Ascending aorta (tissue), 2 donors: Measurements from ENCODE around the gene RASA3. TPM values are rescaled to one million over a fixed set of nuclear protein-coding genes. Genes with fewer than 3 reads are reported as not detected.
"Not testable (repeated sequence)": the region's sequence is repeated elsewhere in the genome, so short reads cannot be mapped to it uniquely, and the experiment has no call there.

Experiments used
- DNase-seq, 2 donors: peaks; one replicate each; pipeline ENCODE4 v3.0.0-alpha.2; 2019; ENCODE audit warnings: low spot score in 2 of 2
- H3K27ac ChIP-seq, 2 donors: fragments of 200-600 bp; sonication (generic); one replicate each; pipeline ENCODE4 v1.5.1; 2016 to 2017; ENCODE audit warnings: mild to moderate bottlenecking in 1 of 2
- H3K27me3 ChIP-seq: fragments of 200-600 bp; sonication (generic); one replicate; pipeline ENCODE4 v1.5.1; 2017
- H3K36me3 ChIP-seq, 2 donors: fragments of 200-600 bp; sonication (generic); one replicate each; pipeline ENCODE4 v1.5.1; 2016
- H3K4me1 ChIP-seq, 2 donors: fragments of 200-600 bp; sonication (generic); one replicate each; pipeline ENCODE4 v1.5.1; 2016 to 2017; ENCODE audit warnings: mild to moderate bottlenecking in 1 of 2
- H3K4me3 ChIP-seq, 2 donors: fragments of 200-600 bp; sonication (generic); one replicate each; pipeline ENCODE4 v1.5.1; 2016 to 2017; ENCODE audit warnings: mild to moderate bottlenecking in 1 of 2
- H3K9me3 ChIP-seq, 2 donors: fragments of 200-600 bp; sonication (generic); one replicate each; pipeline ENCODE4 v1.5.1; 2016
- CTCF ChIP-seq, 3 experiments: fragments of 200-600 bp in 2 of 3; fragments of 450-650 bp in 1 of 3; sonication (generic) in 2 of 3; IDR thresholded peaks; one replicate each; pipeline ENCODE4 v1.5.1; 2016 to 2019; ENCODE audit warnings: antibody characterized with exemption in 3 of 3, mild to moderate bottlenecking in 1 of 3, moderate library complexity in 1 of 3
- intact Hi-C: fragments of 100-400 bp; cut with DNase I; formaldehyde crosslinking; loops from one replicate; pipeline ENCODE4 v1.15.1; 2023
- total RNA-seq: library from RNA; depleted of rRNA; stranded (reverse); fragments of >200 nt; gene quantifications from one replicate; pipeline ENCODE4 v1.1.0, GENCODE V29; 2016

RASA3 gene
- total RNA-seq, 1 donor from 2014 or later, result 30.7 TPM

DNA sequence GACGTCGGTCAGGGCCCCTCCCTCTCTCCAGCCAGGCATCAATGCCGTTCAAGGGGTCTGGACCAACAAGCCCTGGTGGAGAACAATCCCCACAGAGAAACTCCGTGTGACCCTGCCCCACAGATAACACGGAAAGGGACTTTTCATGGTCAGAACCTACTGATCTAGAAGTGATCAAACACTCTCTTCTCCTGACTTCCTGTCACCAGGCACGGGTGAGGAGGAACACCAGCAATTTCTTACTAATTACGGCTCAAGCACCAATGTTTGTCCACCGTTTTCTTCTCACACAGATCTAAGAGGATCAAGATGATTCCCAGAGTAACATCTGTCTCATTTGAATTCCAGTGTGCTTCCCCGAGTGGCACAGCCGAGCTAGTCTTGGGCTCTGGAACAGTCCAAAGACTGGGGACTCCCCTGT is 11.8 kb downstream of the RASA3 start:
- H3K4me3 ChIP-seq, result no peak overlapping the region
- H3K4me1 ChIP-seq, result peaks cover 4 to 14% of the 10 kb centered on the region in 2 donors
- TF ChIP-seq CTCF (IDR thresholded peaks at IDR 0.05), result no peak
- intact Hi-C loops, result no loop called here
- DNase-seq, result no peak
- no peaks in the 10 kb centered on the region for H3K36me3 ChIP-seq
- no peaks in the 10 kb centered on the region for H3K9me3 ChIP-seq
- H3K27me3 ChIP-seq, result no peaks in the 10 kb centered on the region
- peak overlapping the region; percentile 75 to 87 for H3K27ac ChIP-seq

GRCh38 chr13:114119196-114119595 is 13.2 kb downstream of the RASA3 start:
- H3K4me3 ChIP-seq, result peak overlapping the region; percentile 30 to 56
- H3K27ac ChIP-seq, result peak overlapping the region; percentile 93 to 95
- no peaks in the 10 kb centered on the region for H3K9me3 ChIP-seq
- TF ChIP-seq CTCF (IDR thresholded peaks at IDR 0.05), result no peak
- DNase-seq, result no peak
- H3K27me3 ChIP-seq, result no peaks in the 10 kb centered on the region
- intact Hi-C loops, result no loop called here
- peaks cover 4 to 14% of the 10 kb centered on the region in 2 donors for H3K4me1 ChIP-seq
- no peaks in the 10 kb centered on the region for H3K36me3 ChIP-seq

- no peak for TF ChIP-seq CTCF (IDR thresholded peaks at IDR 0.05)
- DNase-seq, result no peak
- H3K27ac ChIP-seq, result peak overlapping the region; percentile 93 to 95
- intact Hi-C loops, result loop anchor here (1.0 kb wide), 1 partner anchor 18 kb away; no protein-coding TSS in a partner anchor
- H3K36me3 ChIP-seq, result no peaks in the 10 kb centered on the region
- peak overlapping the region; percentile 30 to 56 for H3K4me3 ChIP-seq
- H3K27me3 ChIP-seq, result no peaks in the 10 kb centered on the region
- H3K9me3 ChIP-seq, result no peaks in the 10 kb centered on the region
- H3K4me1 ChIP-seq, result peaks cover 4 to 14% of the 10 kb centered on the region in 2 donors
Observed at GRCh38 chr13:114118511-114119123, 13.8 kb downstream of the RASA3 start.

DNA sequence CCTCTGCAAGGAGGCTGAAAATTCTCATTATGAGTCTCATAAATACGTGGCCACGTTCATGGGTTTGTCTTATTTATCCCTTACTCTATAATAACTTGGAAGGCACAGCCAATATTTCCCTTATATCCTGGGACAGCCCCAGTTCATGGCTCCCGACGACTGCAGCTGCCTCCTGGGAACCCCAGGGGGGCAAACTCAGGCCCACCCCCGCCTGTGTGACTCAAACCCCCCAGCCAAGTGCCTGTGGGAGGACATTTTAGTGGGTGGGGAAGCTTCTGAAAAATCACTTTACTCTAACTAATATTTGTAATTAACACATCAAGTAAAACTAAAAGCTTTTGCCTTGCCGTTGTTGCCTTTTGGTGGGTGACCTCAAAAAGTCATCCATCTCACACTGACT is 14.3 kb downstream of the RASA3 start:
- Histone ChIP-seq H3K4me3 (no peak overlapping the region), H3K9me3 (no peaks in the 10 kb centered on the region), H3K36me3 (no peaks in the 10 kb centered on the region), H3K4me1 (peaks cover 4 to 14% of the 10 kb centered on the region in 2 donors), H3K27ac (peak overlapping the region; percentile 93 to 95), H3K27me3 (no peaks in the 10 kb centered on the region)
- no peak for DNase-seq
- no peak for TF ChIP-seq CTCF (IDR thresholded peaks at IDR 0.05)
- intact Hi-C loops, result loop anchor here (1.0 kb wide), 1 partner anchor 18 kb away; no protein-coding TSS in a partner anchor

DNA sequence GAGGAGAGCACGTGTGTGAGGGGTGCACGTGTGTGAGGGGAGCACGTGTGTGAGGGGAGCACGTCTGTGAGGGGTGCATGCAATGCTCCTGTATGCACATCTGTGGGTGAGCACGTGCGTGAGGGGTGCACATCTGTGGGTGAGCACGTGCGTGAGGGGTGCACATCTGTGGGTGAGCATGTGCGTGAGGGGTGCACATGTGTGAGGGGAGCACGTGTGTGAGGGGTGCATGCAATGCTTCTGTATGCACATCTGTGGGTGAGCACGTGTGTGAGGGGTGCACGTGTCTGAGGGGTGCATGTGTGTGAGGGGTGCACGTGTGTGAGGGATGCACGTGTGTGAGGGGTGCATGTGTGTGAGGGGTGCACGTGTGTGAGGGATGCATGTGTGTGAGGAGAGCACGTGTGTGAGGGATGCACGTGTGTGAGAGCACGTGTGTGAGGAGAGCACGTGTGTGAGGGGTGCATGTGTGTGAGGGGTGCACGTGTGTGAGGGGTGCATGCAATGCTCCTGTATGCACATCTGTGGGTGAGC is 15.0 kb downstream of the RASA3 start:
- intact Hi-C loops, H3K27ac ChIP-seq, H3K27me3 ChIP-seq, DNase-seq, H3K4me3 ChIP-seq, H3K36me3 ChIP-seq, H3K9me3 ChIP-seq: not testable (repeated sequence)
- peaks cover 4 to 14% of the 10 kb centered on the region in 2 donors for H3K4me1 ChIP-seq

DNA sequence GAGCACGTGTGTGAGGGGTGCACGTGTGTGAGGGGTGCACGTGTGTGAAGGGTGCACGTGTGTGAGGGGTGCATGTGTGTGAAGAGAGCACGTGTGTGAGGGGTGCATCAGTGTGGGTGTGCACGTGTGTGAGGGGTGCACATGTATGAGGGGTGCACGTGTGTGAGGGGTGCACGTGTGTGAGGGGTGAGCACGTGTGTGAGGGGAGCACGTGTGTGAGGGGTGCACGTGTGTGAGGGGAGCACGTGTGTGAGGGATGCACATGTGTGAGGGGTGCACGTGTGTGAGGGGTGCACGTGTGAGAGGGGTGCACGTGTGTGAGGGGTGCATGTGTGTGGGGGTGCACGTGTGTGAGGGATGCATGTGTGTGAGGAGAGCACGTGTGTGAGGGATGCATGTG is 15.7 kb downstream of the RASA3 start:
- no peak for TF ChIP-seq CTCF (IDR thresholded peaks at IDR 0.05)
- Histone ChIP-seq H3K36me3 (no peaks in the 10 kb centered on the region), H3K27me3 (no peaks in the 10 kb centered on the region), H3K4me1 (peaks cover 4 to 12% of the 10 kb centered on the region in 2 donors), H3K9me3 (no peaks in the 10 kb centered on the region), H3K4me3 (no peak overlapping the region), H3K27ac (no peak overlapping the region)
- DNase-seq, result peak in 1 of 2 donors; percentile 25
- intact Hi-C loops, result no loop called here
